PC-9 (cell line): ENCODE results near the gene USP9X. TPM values are rescaled to one million over a fixed set of nuclear protein-coding genes. Genes with fewer than 3 reads are reported as not detected.

ENCODE experiments used
- BruUV-seq: library from RNA; stranded (reverse); fragments of 400-500 nt; replicated peaks from 2 replicates; lab custom pipeline; 2021; lab: Mats Ljungman, UMichigan
- CTCF ChIA-PET: fragments of 300-600 bp; sonication (Branson Sonifier 250); formaldehyde crosslinking; loops from one replicate; lab custom pipeline; 2022; ENCODE audit warnings: antibody characterized with exemption; lab: Charles Lee
- POLR2A ChIA-PET: fragments of 300-600 bp; sonication (Branson Sonifier 250); formaldehyde crosslinking; loops from one replicate; lab custom pipeline; 2022; ENCODE audit warnings: antibody characterized with exemption; ENCODE audit not compliant: unreplicated experiment; lab: Charles Lee
- DNase-seq, 2 experiments: peaks; one replicate each; pipeline versions ENCODE4 v3.0.0 to v3.0.0-alpha.2; 2015 to 2022; ENCODE audit warnings: mixed read lengths in 1 of 2
- H2AFZ ChIP-seq: fragments of 200-600 bp; sonication (generic); 2 replicates; pipeline ENCODE4 v1.8.1; 2017; ENCODE audit warnings: antibody characterized with exemption
- H3F3A ChIP-seq: fragments of 200-600 bp; sonication (generic); 2 replicates; pipeline ENCODE4 v1.8.1; 2017; ENCODE audit warnings: antibody characterized with exemption, mild to moderate bottlenecking, low read depth; ENCODE audit not compliant: insufficient read depth
- H3K27ac ChIP-seq: fragments of 200-600 bp; sonication (generic); 2 replicates; pipeline ENCODE4 v1.6.1; 2016; ENCODE audit warnings: mixed run types
- H3K27me3 ChIP-seq: fragments of 200-600 bp; sonication (generic); 2 replicates; pipeline ENCODE4 v1.6.1; 2016; ENCODE audit warnings: low read depth, mixed run types; ENCODE audit not compliant: insufficient read depth
- H3K36me3 ChIP-seq: fragments of 200-600 bp; sonication (generic); 2 replicates; pipeline ENCODE4 v1.6.1; 2016; ENCODE audit warnings: low read depth, mixed run types
- H3K4me1 ChIP-seq: fragments of 200-600 bp; sonication (generic); replicated peaks from 2 replicates; pipeline ENCODE4 v1.6.1; 2016; ENCODE audit warnings: mixed run types; ENCODE audit not compliant: insufficient read depth
- H3K4me2 ChIP-seq: fragments of 200-600 bp; sonication (generic); 2 replicates; pipeline ENCODE4 v1.6.1; 2017; ENCODE audit warnings: mixed run types
- H3K4me3 ChIP-seq: fragments of 200-600 bp; sonication (generic); 2 replicates; pipeline ENCODE4 v1.6.1; 2016; ENCODE audit warnings: mixed run types
- H3K79me2 ChIP-seq: fragments of 200-600 bp; sonication (generic); 2 replicates; pipeline ENCODE4 v1.6.1; 2017; ENCODE audit warnings: low read depth, mixed run types
- H3K9me2 ChIP-seq: fragments of 200-600 bp; sonication (generic); 2 replicates; pipeline ENCODE4 v1.8.1; 2017; ENCODE audit warnings: mild to moderate bottlenecking; ENCODE audit not compliant: insufficient read depth
- H3K9me3 ChIP-seq: fragments of 200-600 bp; sonication (generic); 2 replicates; pipeline ENCODE4 v1.8.1; 2016; ENCODE audit warnings: low read depth; ENCODE audit not compliant: insufficient read depth
- H4K20me1 ChIP-seq: fragments of 200-600 bp; sonication (generic); 2 replicates; pipeline ENCODE4 v1.8.1; 2017; ENCODE audit not compliant: insufficient read depth
- CTCF ChIP-seq: fragments of 200-600 bp; sonication (generic); conservative IDR thresholded peaks from 2 replicates; pipeline ENCODE4 v1.6.1; 2017; ENCODE audit warnings: mixed run types, antibody characterized with exemption, mild to moderate bottlenecking, moderate library complexity
- EZH2 ChIP-seq: fragments of 200-600 bp; sonication (generic); IDR thresholded peaks from 2 replicates; pipeline ENCODE4 v1.8.0; 2017; ENCODE audit warnings: antibody characterized with exemption, low read depth
- intact Hi-C: fragments of 100-400 bp; cut with micrococcal nuclease; formaldehyde crosslinking; loops from one replicate; pipeline ENCODE4 v1.10.0; 2022; ENCODE audit not compliant: unreplicated experiment
- total RNA-seq: library from RNA; stranded (reverse); gene quantifications from 2 replicates; pipeline ENCODE4 v1.2.3, GENCODE V29; 2021

The USP9X gene
- total RNA-seq, 1 experiment from 2014 or later: 43.2 TPM

GRCh38 chrX:41087201-41087600, 2.0 kb downstream of the USP9X start:
- TF ChIP-seq CTCF (no peak), EZH2 (no peak)
- Histone ChIP-seq H3K9me2 (no peaks in the 10 kb centered on the region), H3K27me3 (no peaks in the 10 kb centered on the region), H3K4me3 (peak overlapping the region; percentile 62), H3K9me3 (no peaks in the 10 kb centered on the region), H3K36me3 (no peaks in the 10 kb centered on the region), H2AFZ (no peak overlapping the region), H3K4me1 (0 out of 2 replicates have a peak, but pooled peaks cover 6% of the 10 kb centered on the region), H3K79me2 (peaks cover 68% of the 10 kb centered on the region), H3K4me2 (peak overlapping the region; percentile 70), H4K20me1 (peaks cover 15% of the 10 kb centered on the region; the same call in 1 of the 2 replicates), H3K27ac (peak overlapping the region; percentile 92; the same call in 1 of the 2 replicates), H3F3A (no peaks in the 10 kb centered on the region)
- POLR2A ChIA-PET: no interaction called here
- no peak for DNase-seq
- intact Hi-C loops: no loop called here
- CTCF ChIA-PET: no interaction called here
- no TSS peak for BruUV-seq

- TF ChIP-seq EZH2: no peak
- no peak for TF ChIP-seq CTCF
- intact Hi-C loops: no loop called here
- POLR2A ChIA-PET: interaction anchor here (0.6 kb wide), 1 partner anchor 80 kb away, joined by 5 read pairs; no protein-coding TSS in a partner anchor
- Histone ChIP-seq H3K27ac (no peak overlapping the region), H3K36me3 (no peaks in the 10 kb centered on the region), H3K9me3 (no peaks in the 10 kb centered on the region), H2AFZ (no peak overlapping the region), H3K9me2 (no peaks in the 10 kb centered on the region), H3K27me3 (no peaks in the 10 kb centered on the region), H3K4me2 (no peak overlapping the region), H3F3A (no peaks in the 10 kb centered on the region), H3K4me1 (no peaks in the 10 kb centered on the region), H3K79me2 (peaks cover 100% of the 10 kb centered on the region), H4K20me1 (peaks cover 15% of the 10 kb centered on the region; the same call in 1 of the 2 replicates), H3K4me3 (no peak overlapping the region)
- no peak for DNase-seq
- CTCF ChIA-PET: no interaction called here
- BruUV-seq: no TSS peak
These were observed 5.5 kb downstream of the USP9X start for GRCh38 chrX:41090568-41091238.

GRCh38 chrX:41092776-41093175, 7.5 kb downstream of the USP9X start:
- peaks cover 15% of the 10 kb centered on the region; the same call in 1 of the 2 replicates for H4K20me1 ChIP-seq
- no peak for DNase-seq
- peaks cover 100% of the 10 kb centered on the region for H3K79me2 ChIP-seq
- no peak overlapping the region for H2AFZ ChIP-seq
- intact Hi-C loops: no loop called here
- H3K27me3 ChIP-seq: no peaks in the 10 kb centered on the region
- POLR2A ChIA-PET: no interaction called here
- no peak overlapping the region for H3K4me3 ChIP-seq
- H3K27ac ChIP-seq: no peak overlapping the region
- no TSS peak for BruUV-seq
- H3F3A ChIP-seq: no peaks in the 10 kb centered on the region
- H3K9me2 ChIP-seq: no peaks in the 10 kb centered on the region
- CTCF ChIA-PET: no interaction called here
- no peaks in the 10 kb centered on the region for H3K4me1 ChIP-seq
- no peaks in the 10 kb centered on the region for H3K9me3 ChIP-seq
- H3K36me3 ChIP-seq: no peaks in the 10 kb centered on the region
- no peak overlapping the region for H3K4me2 ChIP-seq
- TF ChIP-seq CTCF (no peak), EZH2 (no peak)
